ENCODE results near the gene MCFD2. TPM values are rescaled to one million over a fixed set of nuclear protein-coding genes. Genes with fewer than 3 reads are reported as not detected.

MCFD2 gene
- total RNA-seq, 2 experiments from 2014 or later = 48.3 to 52.6 TPM

- Mint-ChIP-seq H3K27ac (no peak overlapping the region), H3K9me3 (no peaks in the 10 kb centered on the region), H3K36me3 (ENCODE audit: low read depth) (no peaks in the 10 kb centered on the region), H3K4me1 (no peaks in the 10 kb centered on the region), H3K27me3 (peaks cover 3% of the 10 kb centered on the region), H3K4me3 (no peak overlapping the region)
- POLR2A ChIA-PET = no interaction called here
- no peak for DNase-seq
- CTCF ChIA-PET = no interaction called here
Observed at GRCh38 chr2:46858702-46859090, 56.9 kb downstream of the MCFD2 start.

- H3K27me3 Mint-ChIP-seq = no peaks in the 10 kb centered on the region
- no peak overlapping the region for H3K27ac Mint-ChIP-seq
- no peak overlapping the region for H3K4me3 Mint-ChIP-seq
- DNase-seq = no peak
- H3K4me1 Mint-ChIP-seq = no peaks in the 10 kb centered on the region
- ChIA-PET CTCF (interaction anchor here (1.0 kb wide), 1 partner anchor 17 kb away, joined by 4 read pairs; no protein-coding TSS in a partner anchor), POLR2A (no interaction called here)
- H3K36me3 Mint-ChIP-seq (ENCODE audit: low read depth) = no peaks in the 10 kb centered on the region
- no peaks in the 10 kb centered on the region for H3K9me3 Mint-ChIP-seq
Observed at GRCh38 chr2:46857871-46858701, 57.5 kb downstream of the MCFD2 start.

GRCh38 chr2:46856336-46856735 is 59.3 kb downstream of the MCFD2 start:
- ChIA-PET POLR2A (no interaction called here), CTCF (no interaction called here)
- no peak for DNase-seq
- no peaks in the 10 kb centered on the region for H3K9me3 Mint-ChIP-seq
- no peaks in the 10 kb centered on the region for H3K36me3 Mint-ChIP-seq (ENCODE audit: low read depth)
- H3K27ac Mint-ChIP-seq = no peak overlapping the region
- H3K4me3 Mint-ChIP-seq = no peak overlapping the region
- no peaks in the 10 kb centered on the region for H3K4me1 Mint-ChIP-seq
- H3K27me3 Mint-ChIP-seq = no peaks in the 10 kb centered on the region

GRCh38 chr2:46855805-46856204 is 59.8 kb downstream of the MCFD2 start:
- no peak for DNase-seq
- ChIA-PET CTCF (no interaction called here), POLR2A (no interaction called here)
- H3K4me3 Mint-ChIP-seq = no peak overlapping the region
- H3K27me3 Mint-ChIP-seq = no peaks in the 10 kb centered on the region
- no peaks in the 10 kb centered on the region for H3K4me1 Mint-ChIP-seq
- H3K9me3 Mint-ChIP-seq = no peaks in the 10 kb centered on the region
- no peak overlapping the region for H3K27ac Mint-ChIP-seq
- H3K36me3 Mint-ChIP-seq (ENCODE audit: low read depth) = no peaks in the 10 kb centered on the region

- H3K27me3 Mint-ChIP-seq = no peaks in the 10 kb centered on the region
- POLR2A ChIA-PET = no interaction called here
- no peaks in the 10 kb centered on the region for H3K4me1 Mint-ChIP-seq
- CTCF ChIA-PET = no interaction called here
- H3K4me3 Mint-ChIP-seq = no peak overlapping the region
- no peaks in the 10 kb centered on the region for H3K9me3 Mint-ChIP-seq
- no peaks in the 10 kb centered on the region for H3K36me3 Mint-ChIP-seq (ENCODE audit: low read depth)
- no peak overlapping the region for H3K27ac Mint-ChIP-seq
- DNase-seq = no peak
Observed at GRCh38 chr2:46854260-46854659, 61.3 kb downstream of the MCFD2 start.

- no peaks in the 10 kb centered on the region for H3K4me1 Mint-ChIP-seq
- ChIA-PET POLR2A (no interaction called here), CTCF (interaction anchor here (0.6 kb wide), 1 partner anchor 1616 kb away, joined by 4 read pairs; no protein-coding TSS in a partner anchor)
Observed at GRCh38 chr2:46852598-46852997, 63.0 kb downstream of the MCFD2 start.

GRCh38 chr2:46852124-46852523 is 63.5 kb downstream of the MCFD2 start:
- ChIA-PET POLR2A (no interaction called here), CTCF (interaction anchor here (0.6 kb wide), 1 partner anchor 1616 kb away, joined by 4 read pairs; no protein-coding TSS in a partner anchor)
- Mint-ChIP-seq H3K4me3 (no peak overlapping the region), H3K4me1 (no peaks in the 10 kb centered on the region), H3K36me3 (ENCODE audit: low read depth) (no peaks in the 10 kb centered on the region), H3K27me3 (no peaks in the 10 kb centered on the region), H3K9me3 (no peaks in the 10 kb centered on the region), H3K27ac (no peak overlapping the region)
- DNase-seq = no peak

More at GRCh38 chr2:46852598-46852997, 63.0 kb downstream of the MCFD2 start:
- Mint-ChIP-seq H3K27me3 (no peaks in the 10 kb centered on the region), H3K36me3 (ENCODE audit: low read depth) (no peaks in the 10 kb centered on the region), H3K27ac (no peak overlapping the region), H3K9me3 (no peaks in the 10 kb centered on the region), H3K4me3 (no peak overlapping the region)
- DNase-seq = no peak

Other genes with a start within 250 kb of the MCFD2 start
- gene SOCS5, start 216.5 kb downstream of the MCFD2 start, total RNA-seq = 1 to 10 TPM; 6.5 to 6.9 TPM
- gene TTC7A, start 25.4 kb upstream of the MCFD2 start, total RNA-seq = 10 to 100 TPM; 61.2 to 61.5 TPM
- gene STPG4, start 239.5 kb upstream of the MCFD2 start, total RNA-seq = under 1 TPM; 0.44 to 0.64 TPM

All from activated CD4-positive, alpha-beta T cell treated with anti-CD3 and anti-CD28 coated beads, Interleukin-2, amount 10 ng/mL, durations not matched to agents 7 days and 5 days (primary cell).